Ureter (tissue), 1 donor: ENCODE data around the gene MME. TPM values are rescaled to one million over a fixed set of nuclear protein-coding genes. Genes with fewer than 3 reads are reported as not detected.

Experiments
- total RNA-seq: library from RNA; stranded (reverse); gene quantifications from one replicate; pipeline ENCODE4 v1.2.4, GENCODE V29; 2023
- donor health status: DM: yes; HTN: yes; CAD: no.

MME gene
- total RNA-seq, 1 donor from 2014 or later, result 5.7 TPM

Other genes starting within 250 kb of the MME start
- not detected for gene STRIT1, start 213.4 kb downstream of the MME start, total RNA-seq